Coronary artery (tissue), 2 donors: ENCODE measurements around the gene OTUD4.
A peak's percentile ranks its signal among the peaks of the same experiment; 100 is the strongest.
"Not testable (repeated sequence)": the region's sequence is repeated elsewhere in the genome, so short reads cannot be mapped to it uniquely, and the experiment has no call there.

ENCODE experiments used
- DNase-seq: peaks from one replicate; pipeline ENCODE4 v3.0.0-alpha.2; 2017; ENCODE audit warnings: low spot score
- H3K27ac ChIP-seq, 2 donors: fragments of 200-600 bp; sonication (generic); one replicate each; pipeline ENCODE4 v1.5.1; 2016 to 2019
- H3K4me3 ChIP-seq: fragments of 200-600 bp; sonication (generic); 2 replicates; pipeline ENCODE4 v1.5.1; 2016; ENCODE audit warnings: mild to moderate bottlenecking, moderate library complexity
- TF ChIP-seq, protein P1 (sequence below): fragments of 200-600 bp; sonication (generic); IDR thresholded peaks from one replicate; pipeline ENCODE4 v1.5.1; 2019; ENCODE audit warnings: antibody characterized with exemption

The OTUD4 gene

DNA sequence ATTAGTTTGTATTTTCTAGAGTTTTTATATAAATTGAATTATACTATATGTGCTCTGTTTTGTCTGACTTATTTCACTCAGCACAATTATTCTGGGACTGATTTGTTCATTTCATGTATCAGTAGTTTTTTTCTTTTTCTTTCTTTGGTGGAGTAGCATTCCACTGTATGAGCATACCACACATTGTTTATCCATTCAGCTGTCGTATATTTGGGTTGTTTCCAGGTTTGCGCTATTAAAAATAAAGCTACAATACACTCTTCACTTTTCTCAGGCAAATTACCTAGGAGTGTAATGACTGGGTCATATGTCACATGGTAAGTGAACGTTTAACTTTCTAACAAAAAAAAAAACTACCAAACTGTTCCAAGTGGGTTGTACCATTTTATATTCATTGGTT is 9.6 kb upstream of the OTUD4 start:
- H3K4me3 ChIP-seq: no peak overlapping the region
- no peak for DNase-seq
- TF ChIP-seq, protein P1, sequence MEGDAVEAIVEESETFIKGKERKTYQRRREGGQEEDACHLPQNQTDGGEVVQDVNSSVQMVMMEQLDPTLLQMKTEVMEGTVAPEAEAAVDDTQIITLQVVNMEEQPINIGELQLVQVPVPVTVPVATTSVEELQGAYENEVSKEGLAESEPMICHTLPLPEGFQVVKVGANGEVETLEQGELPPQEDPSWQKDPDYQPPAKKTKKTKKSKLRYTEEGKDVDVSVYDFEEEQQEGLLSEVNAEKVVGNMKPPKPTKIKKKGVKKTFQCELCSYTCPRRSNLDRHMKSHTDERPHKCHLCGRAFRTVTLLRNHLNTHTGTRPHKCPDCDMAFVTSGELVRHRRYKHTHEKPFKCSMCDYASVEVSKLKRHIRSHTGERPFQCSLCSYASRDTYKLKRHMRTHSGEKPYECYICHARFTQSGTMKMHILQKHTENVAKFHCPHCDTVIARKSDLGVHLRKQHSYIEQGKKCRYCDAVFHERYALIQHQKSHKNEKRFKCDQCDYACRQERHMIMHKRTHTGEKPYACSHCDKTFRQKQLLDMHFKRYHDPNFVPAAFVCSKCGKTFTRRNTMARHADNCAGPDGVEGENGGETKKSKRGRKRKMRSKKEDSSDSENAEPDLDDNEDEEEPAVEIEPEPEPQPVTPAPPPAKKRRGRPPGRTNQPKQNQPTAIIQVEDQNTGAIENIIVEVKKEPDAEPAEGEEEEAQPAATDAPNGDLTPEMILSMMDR: no peak
- no peak overlapping the region for H3K27ac ChIP-seq

GRCh38 chr4:145186729-145187128 is 6.3 kb upstream of the OTUD4 start:
- Histone ChIP-seq H3K27ac (no peak overlapping the region), H3K4me3 (no peak overlapping the region)
- DNase-seq: no peak
- TF ChIP-seq, protein P1: no peak

DNA sequence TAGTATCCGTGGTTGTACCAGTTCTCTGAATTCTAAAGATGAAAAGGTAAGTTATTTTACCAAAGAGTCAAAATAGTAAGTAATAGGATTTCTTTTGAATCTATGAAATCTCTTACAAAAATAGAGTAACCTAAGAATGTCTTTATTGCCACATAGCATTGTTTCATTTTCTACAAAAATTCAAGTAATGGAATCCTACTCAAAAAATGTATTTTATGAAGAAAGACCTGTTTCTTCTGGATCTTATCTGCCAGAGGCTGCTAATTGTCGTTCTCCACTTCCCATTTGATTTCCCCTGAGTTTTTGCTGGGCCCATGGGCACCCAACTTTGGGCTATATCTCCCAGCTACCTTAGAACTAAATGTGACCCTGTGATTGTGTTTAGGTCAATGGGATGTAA is 3.2 kb upstream of the OTUD4 start:
- DNase-seq: no peak
- TF ChIP-seq, protein P1: no peak
- H3K4me3 ChIP-seq: no peak overlapping the region
- H3K27ac ChIP-seq: no peak overlapping the region

- Histone ChIP-seq H3K27ac (no peak overlapping the region), H3K4me3 (no peak overlapping the region)
- TF ChIP-seq, protein P1: no peak
- no peak for DNase-seq
These were observed 2.6 kb upstream of the OTUD4 start for GRCh38 chr4:145183023-145183422.

GRCh38 chr4:145182222-145182621 is 1.8 kb upstream of the OTUD4 start:
- no peak for DNase-seq
- TF ChIP-seq, protein P1: no peak
- no peak overlapping the region for H3K4me3 ChIP-seq
- no peak overlapping the region for H3K27ac ChIP-seq

DNA sequence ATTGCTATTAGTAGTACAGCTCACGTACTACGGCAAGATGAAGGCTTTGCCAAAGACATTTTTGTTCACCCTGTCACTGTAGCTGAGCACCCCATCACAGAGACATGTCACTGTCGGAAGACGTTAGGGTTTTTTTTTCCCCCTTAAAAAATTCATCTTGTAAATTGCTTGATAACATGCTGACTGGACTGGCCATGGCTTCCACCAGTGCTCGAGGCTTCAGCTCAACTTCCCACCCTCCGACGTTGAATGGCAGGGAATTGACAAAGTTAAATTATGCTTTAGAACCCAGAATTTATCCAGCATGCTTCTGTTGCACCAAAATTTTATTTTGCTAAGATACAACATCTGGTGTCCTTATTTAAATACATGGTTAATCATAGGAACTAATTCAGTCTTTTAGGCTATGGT is 707 bp upstream of the OTUD4 start:
- Histone ChIP-seq H3K4me3 (peak overlapping the region; percentile 79), H3K27ac (peak overlapping the region; percentile 97)
- TF ChIP-seq, protein P1: no peak
- DNase-seq: no peak

DNA sequence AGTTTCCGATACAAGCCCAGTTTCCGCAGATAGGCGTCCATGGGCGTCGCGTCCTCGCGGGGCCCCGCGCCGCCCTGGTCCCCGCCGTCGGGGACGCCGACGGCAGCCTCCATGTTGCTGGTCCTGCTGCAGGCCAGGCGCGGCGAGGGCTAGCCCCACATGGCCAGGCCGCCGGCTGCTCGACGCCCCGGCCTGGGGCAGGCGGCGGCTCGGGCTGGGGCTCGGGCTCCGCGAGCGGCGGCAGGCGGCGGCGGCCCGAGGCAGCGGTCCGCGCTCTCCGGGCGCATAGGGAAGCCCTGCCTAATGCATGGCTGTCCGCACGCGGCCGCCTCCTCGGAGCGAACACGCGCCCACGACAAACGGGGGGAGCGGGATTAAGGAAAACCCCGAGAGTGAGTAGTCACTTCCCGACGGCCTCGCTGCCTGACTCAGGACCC is 510 bp downstream of the OTUD4 start:
- DNase-seq: not testable (repeated sequence)
- H3K4me3 ChIP-seq: peak overlapping the region; percentile 79
- peak overlapping the region; percentile 97 for H3K27ac ChIP-seq

DNA sequence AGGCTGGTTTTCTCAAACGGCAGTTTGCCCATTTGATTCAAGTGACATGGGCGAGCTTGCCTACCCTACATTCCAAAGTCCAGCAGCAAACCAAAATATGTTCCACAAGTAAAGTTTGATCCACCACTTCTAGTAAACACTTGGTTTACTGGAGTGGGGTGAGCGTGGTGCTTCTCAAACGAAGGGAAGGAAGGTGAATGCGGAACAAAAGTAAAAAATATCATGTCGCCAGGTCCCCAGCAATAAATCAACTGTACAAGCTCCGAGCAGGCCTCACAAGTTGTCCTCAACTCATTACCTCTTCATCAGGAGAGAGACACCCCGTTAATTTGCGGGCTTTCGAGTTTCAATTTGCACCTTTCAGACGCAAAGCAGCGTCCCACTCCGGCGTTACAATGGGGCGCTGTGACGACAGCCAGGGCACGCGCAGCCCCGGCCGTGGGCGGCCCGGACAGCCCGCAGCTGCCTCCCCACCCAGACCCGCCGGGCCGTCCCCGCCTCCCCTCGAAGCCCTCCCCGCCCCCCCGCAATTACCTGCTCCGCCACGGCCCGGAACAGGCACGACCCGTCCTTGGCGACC is 1.0 kb downstream of the OTUD4 start:
- TF ChIP-seq, protein P1: no peak
- Histone ChIP-seq H3K4me3 (peak overlapping the region; percentile 79), H3K27ac (peak overlapping the region; percentile 97)
- peak; percentile 79 for DNase-seq
